Body of pancreas (tissue), 4 donors: ENCODE results near the gene FCGR3A. TPM values are rescaled to one million over a fixed set of nuclear protein-coding genes. Genes with fewer than 3 reads are reported as not detected.

Experiments
- ATAC-seq: fragments of 150-250 bp; one replicate; pipeline ENCODE4 v1.9.1; 2016
- DNase-seq, 4 donors: peaks; one replicate each; pipeline ENCODE4 v3.0.0-alpha.2; 2019
- H3K27ac ChIP-seq, 4 donors: fragments of 200-600 bp; sonication (generic); 1 replicate in 3 of 4; 2 replicates in 1 of 4; pipeline versions ENCODE4 v1.5.1 to v1.6.1; 2016 to 2019; ENCODE audit warnings: mild to moderate bottlenecking in 1 of 4, mixed read lengths in 1 of 4, moderate library complexity in 1 of 4
- H3K27me3 ChIP-seq, 2 donors: fragments of 200-600 bp; sonication (generic); one replicate each; pipeline ENCODE4 v1.6.0; 2016; ENCODE audit warnings: mild to moderate bottlenecking in 1 of 2
- H3K36me3 ChIP-seq, 2 donors: fragments of 200-600 bp; sonication (generic); replicated peaks in 1 of 2; 2 replicates each; pipeline ENCODE4 v1.5.1; 2016; ENCODE audit warnings: low read depth in 2 of 2; ENCODE audit not compliant: insufficient read depth in 1 of 2
- H3K4me1 ChIP-seq: fragments of 200-600 bp; sonication (generic); one replicate; pipeline ENCODE4 v1.6.0; 2016
- H3K4me3 ChIP-seq, 2 donors: fragments of 200-600 bp; sonication (generic); 1 replicate in 1 of 2; 2 replicates in 1 of 2; pipeline ENCODE4 v1.5.1; 2016 to 2019
- H3K9me3 ChIP-seq, 3 donors: fragments of 200-600 bp; sonication (generic); 1 replicate in 2 of 3; 2 replicates in 1 of 3; pipeline ENCODE4 v1.5.1; 2016
- POLR2A ChIP-seq, 3 donors: fragments of 450-650 bp; IDR thresholded peaks; one replicate each; pipeline ENCODE4 v1.6.1; 2016; ENCODE audit warnings: antibody characterized with exemption in 3 of 3, mild to moderate bottlenecking in 2 of 3
- WGBS, 2 donors: methylation state at CpG; one replicate each; pipeline ENCODE4 v1.1.5; 2017; 5-methylcytosine and 5-hydroxymethylcytosine counted together
- intact Hi-C: fragments of 100-400 bp; cut with DNase I; formaldehyde crosslinking; loops from one replicate; pipeline ENCODE4 v1.15.1; 2023
- total RNA-seq, 2 donors: library from RNA; depleted of rRNA; stranded (reverse); fragments of >200 nt; gene quantifications; one replicate each; pipeline ENCODE4 v1.1.0, GENCODE V29; 2016
- TF ChIP-seq, protein P1 (sequence below), 7 experiments: fragments of 450-650 bp in 4 of 7; fragments of 200-600 bp in 3 of 7; sonication (generic) in 3 of 7; IDR thresholded peaks; one replicate each; pipeline ENCODE4 v1.5.1; 2016 to 2019; ENCODE audit warnings: antibody characterized with exemption in 7 of 7

Gene FCGR3A
- total RNA-seq, 2 donors from 2014 or later: 5.2 TPM; not detected in 1

DNA sequence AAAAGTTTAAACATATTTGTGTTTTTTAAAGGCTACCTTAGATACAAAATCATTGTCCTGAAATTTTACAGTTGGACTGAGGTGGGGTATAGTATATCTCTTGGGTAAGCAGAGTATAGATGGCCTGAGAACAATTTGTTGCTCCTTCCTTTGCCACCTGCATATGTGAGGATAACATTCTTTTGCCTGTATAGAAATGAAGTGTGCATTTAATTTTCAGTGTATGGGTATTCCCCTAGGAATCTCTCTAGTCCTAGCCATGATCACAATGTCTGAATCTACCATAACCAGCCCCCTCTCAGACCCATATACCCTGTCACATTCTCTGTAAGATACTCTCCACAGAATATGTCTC lies 46.2 kb downstream of the FCGR3A start:
- DNase-seq (no peak), ATAC-seq (no peak)
- Histone ChIP-seq H3K4me3 (no peak overlapping the region), H3K9me3 (no peaks in the 10 kb centered on the region), H3K4me1 (no peaks in the 10 kb centered on the region), H3K36me3 (no peaks in the 10 kb centered on the region), H3K27me3 (peaks cover 0 to 3% of the 10 kb centered on the region in 2 donors), H3K27ac (no peak overlapping the region)
- intact Hi-C loops: no loop called here
- no peak for TF ChIP-seq POLR2A (IDR thresholded peaks at IDR 0.05)
- TF ChIP-seq, protein P1, sequence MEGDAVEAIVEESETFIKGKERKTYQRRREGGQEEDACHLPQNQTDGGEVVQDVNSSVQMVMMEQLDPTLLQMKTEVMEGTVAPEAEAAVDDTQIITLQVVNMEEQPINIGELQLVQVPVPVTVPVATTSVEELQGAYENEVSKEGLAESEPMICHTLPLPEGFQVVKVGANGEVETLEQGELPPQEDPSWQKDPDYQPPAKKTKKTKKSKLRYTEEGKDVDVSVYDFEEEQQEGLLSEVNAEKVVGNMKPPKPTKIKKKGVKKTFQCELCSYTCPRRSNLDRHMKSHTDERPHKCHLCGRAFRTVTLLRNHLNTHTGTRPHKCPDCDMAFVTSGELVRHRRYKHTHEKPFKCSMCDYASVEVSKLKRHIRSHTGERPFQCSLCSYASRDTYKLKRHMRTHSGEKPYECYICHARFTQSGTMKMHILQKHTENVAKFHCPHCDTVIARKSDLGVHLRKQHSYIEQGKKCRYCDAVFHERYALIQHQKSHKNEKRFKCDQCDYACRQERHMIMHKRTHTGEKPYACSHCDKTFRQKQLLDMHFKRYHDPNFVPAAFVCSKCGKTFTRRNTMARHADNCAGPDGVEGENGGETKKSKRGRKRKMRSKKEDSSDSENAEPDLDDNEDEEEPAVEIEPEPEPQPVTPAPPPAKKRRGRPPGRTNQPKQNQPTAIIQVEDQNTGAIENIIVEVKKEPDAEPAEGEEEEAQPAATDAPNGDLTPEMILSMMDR (IDR thresholded peaks at IDR 0.05): no peak

DNA sequence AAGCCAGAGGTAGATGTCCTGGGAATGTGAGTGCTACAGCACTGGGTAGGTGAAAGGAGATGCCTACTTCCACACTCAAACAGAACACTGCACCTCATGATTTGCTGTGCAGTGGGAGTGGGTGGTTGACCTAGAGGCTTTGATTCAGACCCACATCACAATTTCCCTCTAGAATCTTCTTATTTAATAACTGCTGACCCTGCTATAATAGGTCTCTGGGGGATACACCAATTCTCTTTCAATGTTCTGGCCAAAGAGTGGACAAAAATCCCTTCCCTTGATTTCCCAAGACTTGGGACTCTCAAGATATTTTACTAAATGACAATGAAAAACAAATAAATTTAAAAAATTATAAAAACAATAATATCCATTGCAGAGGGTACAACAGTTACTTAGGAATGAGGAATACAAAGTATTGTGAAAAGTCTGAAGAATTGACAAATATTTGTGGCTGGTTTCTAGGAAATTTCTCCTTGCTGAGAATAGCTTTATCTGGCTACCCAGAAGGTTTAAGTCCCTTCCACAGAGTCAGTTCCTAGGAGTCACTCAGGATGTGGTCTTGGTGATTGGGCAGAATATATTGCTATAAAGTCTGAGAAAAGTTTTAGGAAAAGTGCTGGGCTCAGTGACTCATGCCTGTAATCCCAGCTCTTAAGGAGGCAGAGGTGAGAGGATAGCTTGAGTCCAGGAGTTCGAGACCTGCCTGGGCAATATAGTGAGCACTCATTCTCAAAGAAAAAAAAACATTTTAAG lies 46.8 kb downstream of the FCGR3A start:
- TF ChIP-seq POLR2A (IDR thresholded peaks at IDR 0.05): no peak
- TF ChIP-seq, protein P1 (IDR thresholded peaks at IDR 0.05): no peak

DNA sequence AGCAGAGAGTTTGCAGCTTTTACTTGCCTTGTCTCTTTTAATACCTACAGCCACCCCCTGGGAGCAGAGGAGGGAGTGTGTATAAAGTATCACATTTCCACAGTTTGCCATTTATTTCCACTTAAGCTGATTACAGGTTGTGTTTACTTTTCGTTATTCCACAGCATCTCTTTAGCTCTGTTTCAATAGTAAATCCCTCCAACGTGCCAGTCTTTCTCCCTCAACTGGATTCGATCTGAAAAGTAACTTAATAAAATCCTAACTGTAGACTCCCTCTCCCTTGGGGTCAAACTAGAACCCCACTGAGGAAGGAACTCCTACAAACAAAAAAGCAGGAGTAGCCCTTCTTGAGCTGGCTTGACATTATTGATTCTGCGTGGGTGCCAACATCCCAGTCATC lies 47.4 kb downstream of the FCGR3A start:
- no peak for DNase-seq
- no peaks in the 10 kb centered on the region for H3K4me1 ChIP-seq
- no peak overlapping the region for H3K4me3 ChIP-seq
- peaks cover 0 to 3% of the 10 kb centered on the region in 2 donors for H3K27me3 ChIP-seq
- no peaks in the 10 kb centered on the region for H3K36me3 ChIP-seq
- no peak for ATAC-seq
- 36 to 42% methylated on average over 4 of the region's 4 CpGs for WGBS, 2 donors
- TF ChIP-seq, protein P1 (IDR thresholded peaks at IDR 0.05): no peak
- TF ChIP-seq POLR2A (IDR thresholded peaks at IDR 0.05): no peak
- intact Hi-C loops: no loop called here
- H3K27ac ChIP-seq: no peak overlapping the region
- no peaks in the 10 kb centered on the region for H3K9me3 ChIP-seq

More for the DNA sequence above, 46.8 kb downstream of the FCGR3A start:
- intact Hi-C loops: no loop called here
- ATAC-seq (no peak), DNase-seq (no peak)
- H3K27me3 ChIP-seq: peaks cover 0 to 3% of the 10 kb centered on the region in 2 donors
- no peak overlapping the region for H3K4me3 ChIP-seq
- WGBS, 2 donors: 47 to 52% methylated on average over 1 of the region's 1 CpG
- no peaks in the 10 kb centered on the region for H3K9me3 ChIP-seq
- no peaks in the 10 kb centered on the region for H3K36me3 ChIP-seq
- H3K27ac ChIP-seq: no peak overlapping the region
- no peaks in the 10 kb centered on the region for H3K4me1 ChIP-seq

DNA sequence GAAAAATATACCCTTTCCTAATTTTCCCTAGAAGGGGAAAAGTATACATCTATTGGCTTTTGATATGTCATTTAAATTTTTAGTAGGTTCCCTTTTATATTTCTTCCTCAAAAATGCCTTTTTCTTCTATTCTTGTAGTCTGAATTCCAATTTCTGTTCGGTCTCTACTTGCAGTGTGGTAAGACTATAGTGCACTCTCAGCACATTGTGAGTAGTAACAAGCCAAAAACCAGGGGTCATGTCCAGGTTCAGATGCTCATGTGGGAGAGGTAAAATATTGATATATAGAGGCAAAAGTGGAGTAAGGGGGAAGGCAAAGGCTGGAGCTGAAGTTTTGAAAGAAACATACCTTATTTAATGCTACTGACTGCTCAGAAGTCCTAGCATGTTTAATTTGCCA lies 48.4 kb downstream of the FCGR3A start:
- no peak for DNase-seq
- no peak for ATAC-seq
- Histone ChIP-seq H3K4me1 (no peaks in the 10 kb centered on the region), H3K27ac (no peak overlapping the region), H3K4me3 (no peak overlapping the region), H3K9me3 (no peaks in the 10 kb centered on the region), H3K36me3 (no peaks in the 10 kb centered on the region), H3K27me3 (peaks cover 0 to 3% of the 10 kb centered on the region in 2 donors)
- WGBS, 2 donors: 81 to 85% methylated on average over 1 of the region's 1 CpG
- TF ChIP-seq, protein P1 (IDR thresholded peaks at IDR 0.05): no peak
- TF ChIP-seq POLR2A (IDR thresholded peaks at IDR 0.05): no peak
- intact Hi-C loops: no loop called here
